Stimulated activated CD4-positive, alpha-beta T cell treated with anti-CD3 and anti-CD28 coated beads, Interleukin-1b, Interleukin-23, amount 100 ng/mL, for 1 hour (primary cell): ENCODE measurements around the gene ABLIM2.

Experiments
- DNase-seq, 2 donors: peaks; one replicate each; pipeline ENCODE4 v3.0.0-alpha.2; 2020; ENCODE audit warnings: low read depth in 2 of 2

ABLIM2 gene

GRCh38 chr4:8174970-8175369, 16.4 kb upstream of the ABLIM2 start:
- DNase-seq: no peak

DNA sequence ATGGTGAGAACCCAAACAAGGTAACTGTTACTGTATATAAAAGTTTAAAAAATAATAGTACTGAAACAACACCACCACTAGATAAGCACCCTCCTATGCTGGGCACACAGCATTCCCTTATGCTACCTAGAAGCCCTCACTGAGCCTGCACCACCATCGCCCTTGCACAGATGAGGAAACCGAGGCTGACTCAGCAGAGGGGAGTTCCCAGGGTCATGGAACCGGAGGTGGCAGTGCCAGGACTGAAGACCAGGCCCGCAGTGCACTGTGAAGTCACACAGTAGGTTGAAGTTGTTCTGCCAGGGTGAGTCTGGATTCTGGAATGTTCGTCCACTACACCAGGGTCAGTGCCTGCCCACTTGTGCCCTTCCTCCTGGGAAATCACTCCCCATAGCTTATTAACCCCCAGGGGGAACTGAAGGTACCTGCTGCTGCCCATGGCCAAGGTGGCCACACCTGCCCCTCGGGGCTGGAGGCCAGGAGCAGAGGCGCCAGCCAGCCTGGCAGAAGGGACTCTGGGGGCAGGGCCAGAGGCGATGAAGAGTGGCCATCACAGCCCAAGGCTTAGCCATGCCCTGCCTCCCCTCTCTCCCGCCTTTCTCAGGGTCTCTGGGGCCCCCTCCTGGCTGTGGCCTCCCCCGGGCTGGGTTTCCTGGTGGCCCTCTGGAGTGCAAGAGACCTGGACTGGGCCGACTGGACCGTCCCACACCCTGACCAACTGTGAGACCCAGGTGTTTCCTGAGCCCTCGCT, 15.1 kb upstream of the ABLIM2 start:
- DNase-seq: no peak

DNA sequence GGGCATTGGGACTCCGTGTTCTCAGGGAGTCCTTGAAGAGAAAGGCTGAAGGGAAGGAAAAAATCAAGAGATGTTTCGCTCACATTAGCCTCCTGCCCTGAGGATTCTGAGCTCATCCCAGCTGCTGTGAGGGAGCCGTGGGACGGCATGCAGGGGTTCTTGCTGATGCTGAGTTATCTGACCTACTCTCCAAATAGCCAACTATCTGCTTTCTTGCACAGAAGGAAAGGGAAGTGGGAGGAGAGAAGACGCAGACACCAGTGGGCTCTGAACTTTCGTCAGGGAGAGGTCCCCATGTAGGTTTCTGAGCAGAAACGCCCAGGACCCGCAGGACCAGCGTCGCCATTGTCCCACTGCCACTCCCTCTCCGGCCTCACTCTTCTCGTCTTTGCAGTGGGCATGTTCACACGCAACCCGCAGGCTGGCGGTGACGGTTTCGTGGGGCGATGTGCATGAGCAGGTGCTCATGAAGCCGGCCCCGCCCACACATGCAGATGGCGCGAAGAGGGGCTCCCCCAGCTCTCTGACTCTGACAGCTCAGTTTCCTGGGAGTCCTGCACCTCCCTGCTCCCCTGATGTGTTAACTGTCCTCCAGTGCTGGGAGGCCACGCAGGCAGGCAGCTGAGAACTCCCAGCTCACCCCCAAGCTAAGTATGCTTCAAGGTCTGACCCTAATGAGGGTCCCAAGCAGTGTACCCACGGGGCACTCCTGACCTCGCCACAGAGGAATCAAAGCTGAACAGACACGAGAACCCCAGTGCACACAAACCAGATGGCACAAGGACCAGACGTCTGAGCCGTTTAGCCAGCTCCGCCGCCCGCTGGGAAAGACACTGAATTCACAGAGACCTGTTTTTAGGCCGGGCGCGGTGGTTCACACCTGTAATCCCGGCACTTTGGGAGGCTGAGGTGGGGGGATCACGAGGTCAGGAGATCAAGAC, 13.6 kb upstream of the ABLIM2 start:
- DNase-seq: no peak

DNA sequence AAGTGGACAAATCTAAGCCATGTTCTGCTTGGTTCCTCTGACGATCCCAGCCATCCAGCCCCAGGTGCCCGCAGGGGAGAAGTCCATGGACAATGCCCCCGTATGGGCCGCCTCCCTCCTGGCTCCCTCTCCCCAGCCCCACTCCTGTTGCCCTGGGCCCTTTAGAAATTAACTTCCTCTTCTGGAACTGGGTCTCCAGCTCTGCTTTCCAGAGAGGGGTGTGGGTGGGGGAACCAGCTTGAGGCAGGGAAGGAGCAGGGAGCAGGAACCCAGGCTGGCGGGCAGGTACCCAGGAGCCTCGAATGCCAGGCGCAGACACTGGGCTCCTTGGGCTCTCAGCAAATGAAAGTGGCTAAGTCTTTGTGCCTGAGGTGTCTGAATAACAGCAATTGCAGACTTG, 12.7 kb upstream of the ABLIM2 start:
- no peak for DNase-seq

DNA sequence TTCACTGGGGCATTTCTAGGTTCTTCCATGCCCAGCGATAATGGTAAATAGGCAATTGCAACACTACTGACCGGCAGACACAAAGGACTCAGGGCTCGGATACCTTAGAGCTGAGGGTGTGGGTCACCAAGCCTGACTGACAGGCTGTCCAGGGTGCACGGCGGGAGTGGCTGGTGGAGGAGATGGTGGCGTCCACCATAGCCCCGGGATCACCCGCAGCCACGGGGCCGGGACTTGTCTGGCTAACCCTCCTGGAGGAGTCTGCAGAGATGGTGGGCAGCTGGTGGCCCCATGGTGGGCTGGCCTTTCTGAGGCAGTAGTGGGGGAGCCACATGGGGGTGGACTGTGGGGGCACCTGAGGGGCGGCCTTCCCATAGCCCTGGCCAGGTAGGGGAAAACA, 11.7 kb upstream of the ABLIM2 start:
- DNase-seq: no peak

DNA sequence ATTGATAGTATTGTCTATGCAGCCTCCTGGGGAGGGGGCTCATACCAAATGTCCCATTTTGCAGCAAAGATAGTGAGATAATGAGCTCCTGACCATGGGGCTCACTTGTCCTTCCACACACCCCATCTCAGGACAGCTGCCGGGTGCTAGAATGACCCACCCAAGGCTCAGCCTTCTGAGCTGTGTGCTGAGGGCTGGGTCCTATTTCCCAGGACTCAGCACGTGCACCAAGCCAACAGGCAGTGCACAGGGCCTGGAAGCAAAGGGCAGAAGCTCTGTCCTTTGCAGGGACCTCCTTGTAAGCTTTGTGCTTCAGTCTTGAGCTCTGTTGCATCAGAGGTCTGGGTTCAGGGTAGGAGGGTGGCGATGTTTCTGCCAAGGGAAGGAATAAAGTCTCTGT, 11.2 kb upstream of the ABLIM2 start:
- DNase-seq: no peak

GRCh38 chr4:8168832-8169598, 10.4 kb upstream of the ABLIM2 start:
- DNase-seq: no peak

GRCh38 chr4:8168232-8168631, 9.6 kb upstream of the ABLIM2 start:
- DNase-seq: no peak

GRCh38 chr4:8167815-8168214, 9.2 kb upstream of the ABLIM2 start:
- no peak for DNase-seq

DNA sequence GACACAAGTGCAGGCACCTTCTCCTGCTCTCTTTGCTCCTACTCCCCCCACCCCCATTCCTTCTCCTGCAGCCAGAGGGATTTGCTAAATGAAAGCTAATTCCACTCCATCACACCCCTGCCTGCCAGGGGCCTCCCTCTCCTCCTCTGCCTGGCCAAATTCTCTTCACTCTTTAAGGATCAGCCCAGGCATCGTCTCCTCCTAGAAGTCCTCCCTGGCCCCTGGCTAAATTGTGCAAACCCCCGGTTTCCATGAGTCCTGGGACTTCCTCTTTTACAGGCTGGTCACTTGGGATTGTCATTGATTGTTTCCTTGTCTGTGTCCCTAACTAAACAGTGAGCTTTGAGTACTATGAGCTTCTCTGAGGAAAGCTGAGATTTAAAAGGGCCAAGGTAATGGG, 8.7 kb upstream of the ABLIM2 start:
- no peak for DNase-seq

GRCh38 chr4:8165374-8165896, 6.8 kb upstream of the ABLIM2 start:
- no peak for DNase-seq

- DNase-seq: no peak
Observed at GRCh38 chr4:8164687-8165086, 6.1 kb upstream of the ABLIM2 start.

GRCh38 chr4:8164194-8164565, 5.6 kb upstream of the ABLIM2 start:
- DNase-seq: no peak

- no peak for DNase-seq
Observed at GRCh38 chr4:8163436-8164193, 5.0 kb upstream of the ABLIM2 start.

DNA sequence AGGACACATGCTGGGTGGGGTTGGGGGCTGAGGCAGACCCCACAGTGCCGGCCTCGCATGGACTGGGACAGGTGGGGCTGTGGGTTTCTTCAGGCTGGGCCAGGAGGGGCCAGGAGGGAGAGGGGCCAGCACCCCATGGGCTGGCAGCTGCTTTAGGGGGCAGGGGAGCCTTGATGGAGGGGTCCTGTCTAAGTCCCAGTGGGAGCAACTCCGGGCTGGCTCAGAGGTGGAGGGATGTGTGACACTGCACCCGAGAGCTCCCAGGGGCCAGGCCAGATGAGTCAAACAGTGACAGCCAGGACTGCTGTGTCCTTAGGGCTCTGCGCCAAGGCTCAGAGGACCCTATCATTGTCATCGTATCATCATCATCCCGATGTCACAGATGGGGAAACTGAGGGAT, 4.4 kb upstream of the ABLIM2 start:
- no peak for DNase-seq

- no peak for DNase-seq
Observed at GRCh38 chr4:8162625-8163024, 4.0 kb upstream of the ABLIM2 start.

DNA sequence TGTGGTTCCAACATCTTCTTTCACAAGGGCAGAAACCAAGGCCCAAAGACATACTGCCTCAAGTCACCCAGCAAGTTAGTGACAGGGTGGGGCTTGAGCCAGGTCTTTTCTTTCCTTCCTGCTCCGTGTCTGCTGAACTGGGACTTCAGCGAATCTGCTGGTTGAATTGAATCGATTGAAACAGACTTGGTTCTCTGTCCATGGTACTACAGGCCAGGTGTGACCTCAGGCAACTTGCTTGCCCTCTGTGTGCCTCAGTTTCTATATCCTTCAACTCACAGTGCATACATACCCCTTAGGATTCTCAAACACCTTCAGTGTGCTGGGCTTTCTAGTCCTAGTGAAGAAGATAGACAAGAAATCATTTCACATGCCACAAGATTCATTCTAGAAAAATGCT, 2.0 kb upstream of the ABLIM2 start:
- no peak for DNase-seq

DNA sequence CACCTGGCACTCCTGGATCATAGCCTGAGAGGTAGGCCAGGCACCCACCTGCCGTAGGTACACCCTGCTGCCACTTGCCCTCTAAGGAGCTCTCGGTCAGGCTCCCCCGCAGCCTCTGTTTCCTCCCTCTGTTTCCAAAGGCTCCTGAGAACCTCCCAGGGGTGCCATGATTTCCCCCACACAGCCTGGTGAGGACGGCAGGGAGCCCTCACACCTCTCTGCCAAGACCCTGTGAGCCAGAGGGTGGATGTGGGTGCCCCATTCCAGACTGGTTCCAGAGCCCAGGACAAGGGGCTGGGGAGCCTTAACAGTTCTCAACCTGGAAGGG, 1.6 kb upstream of the ABLIM2 start:
- no peak for DNase-seq

DNA sequence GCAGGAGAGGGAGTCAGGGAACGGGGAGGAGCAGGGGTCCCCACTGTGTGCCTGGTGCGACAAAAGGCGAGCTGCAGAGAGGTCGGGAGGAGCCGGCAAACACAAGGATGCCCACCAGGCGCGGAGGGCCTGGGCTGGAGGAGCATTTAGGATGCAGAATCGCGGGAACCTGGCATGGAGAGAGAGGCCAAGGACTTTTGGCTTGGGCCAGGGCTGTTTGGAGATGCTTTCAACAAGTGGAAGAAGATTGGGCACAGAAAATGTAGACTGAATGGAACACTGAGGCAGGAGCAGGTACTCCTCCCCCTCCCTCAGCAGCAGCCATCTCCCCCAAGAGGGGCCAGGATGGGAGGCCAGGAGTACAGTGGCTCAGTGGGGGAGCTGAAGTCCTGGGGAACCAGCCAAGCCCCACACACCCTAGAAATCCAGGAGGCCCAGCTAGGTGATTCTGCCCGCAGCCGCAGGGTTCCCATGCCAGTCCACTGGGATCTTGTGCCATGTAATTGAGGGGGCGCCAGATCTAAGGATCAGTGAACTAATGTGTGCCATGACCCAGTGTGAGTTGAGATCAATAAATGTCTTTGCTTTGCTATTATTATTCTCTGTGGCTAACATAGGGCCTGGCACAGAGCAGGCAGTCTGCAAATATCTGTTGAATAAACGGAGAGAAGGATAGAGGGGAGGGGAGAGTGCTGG, 1.1 kb upstream of the ABLIM2 start:
- no peak for DNase-seq

DNA sequence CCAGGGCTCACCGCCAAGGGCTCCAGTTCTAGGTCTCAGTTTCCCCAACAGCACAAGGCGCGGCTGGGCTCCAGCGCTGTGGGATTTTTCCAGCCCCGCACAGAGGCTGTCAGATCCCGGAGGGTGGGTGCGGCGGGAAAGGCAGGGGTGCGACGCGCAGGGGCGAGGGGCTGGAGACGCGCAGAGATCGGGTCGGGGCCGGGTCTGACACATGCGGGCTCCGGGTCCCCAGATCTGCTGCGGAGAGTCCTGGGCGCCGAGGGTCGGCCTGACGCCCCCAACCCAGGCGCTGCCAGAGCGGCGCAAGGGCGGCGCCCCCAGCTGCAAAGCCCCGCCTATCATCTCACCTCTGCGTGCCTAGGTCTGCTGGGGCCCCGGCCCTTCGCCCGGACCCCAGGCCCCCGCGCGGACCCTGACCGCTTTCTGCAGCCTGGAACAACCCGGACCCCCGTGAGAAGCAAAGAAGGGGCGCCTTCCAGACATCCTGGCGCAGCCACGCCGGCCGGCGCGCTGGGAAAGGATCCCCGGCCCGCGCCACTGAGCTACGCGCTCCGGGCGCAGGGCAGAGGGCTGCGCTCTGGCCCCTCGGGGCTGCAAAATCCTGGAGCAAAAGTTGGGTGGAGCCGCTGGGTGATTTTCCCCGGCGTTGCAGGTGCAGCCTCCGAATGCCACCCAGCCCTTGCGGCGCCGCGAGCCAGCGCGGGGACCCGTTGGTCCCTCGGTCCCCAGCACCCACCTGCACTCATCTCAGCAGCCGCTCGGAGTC, 486 bp downstream of the ABLIM2 start:
- no peak for DNase-seq
